Keratinocyte (primary cell): Measurements from ENCODE around the gene DOCK3.
A peak's percentile ranks its signal among the peaks of the same experiment; 100 is the strongest.

Experiments used
- EZH2 ChIP-seq: IDR thresholded peaks from one replicate; pipeline ENCODE4 v1.6.1; 2012; ENCODE audit warnings: inconsistent platforms, mild to moderate bottlenecking, low read length, moderate library complexity
- TF ChIP-seq, protein P1 (sequence below), 3 experiments: IDR thresholded peaks in 1 of 3; conservative IDR thresholded peaks in 1 of 3; optimal IDR thresholded peaks in 1 of 3; 2 replicates in 2 of 3; 3 replicates in 1 of 3; pipeline versions ENCODE3 to v1.5.1; 2011; ENCODE audit warnings: low read length in 3 of 3, mild to moderate bottlenecking in 3 of 3, moderate library complexity in 2 of 3, control low read depth in 1 of 3, inconsistent platforms in 1 of 3; ENCODE audit not compliant: insufficient read depth in 2 of 3; ENCODE audit errors: extremely low read depth in 1 of 3

GRCh38 chr3:51141573-51141972 lies 466.8 kb downstream of the DOCK3 start:
- TF ChIP-seq, protein P1, sequence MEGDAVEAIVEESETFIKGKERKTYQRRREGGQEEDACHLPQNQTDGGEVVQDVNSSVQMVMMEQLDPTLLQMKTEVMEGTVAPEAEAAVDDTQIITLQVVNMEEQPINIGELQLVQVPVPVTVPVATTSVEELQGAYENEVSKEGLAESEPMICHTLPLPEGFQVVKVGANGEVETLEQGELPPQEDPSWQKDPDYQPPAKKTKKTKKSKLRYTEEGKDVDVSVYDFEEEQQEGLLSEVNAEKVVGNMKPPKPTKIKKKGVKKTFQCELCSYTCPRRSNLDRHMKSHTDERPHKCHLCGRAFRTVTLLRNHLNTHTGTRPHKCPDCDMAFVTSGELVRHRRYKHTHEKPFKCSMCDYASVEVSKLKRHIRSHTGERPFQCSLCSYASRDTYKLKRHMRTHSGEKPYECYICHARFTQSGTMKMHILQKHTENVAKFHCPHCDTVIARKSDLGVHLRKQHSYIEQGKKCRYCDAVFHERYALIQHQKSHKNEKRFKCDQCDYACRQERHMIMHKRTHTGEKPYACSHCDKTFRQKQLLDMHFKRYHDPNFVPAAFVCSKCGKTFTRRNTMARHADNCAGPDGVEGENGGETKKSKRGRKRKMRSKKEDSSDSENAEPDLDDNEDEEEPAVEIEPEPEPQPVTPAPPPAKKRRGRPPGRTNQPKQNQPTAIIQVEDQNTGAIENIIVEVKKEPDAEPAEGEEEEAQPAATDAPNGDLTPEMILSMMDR (optimal IDR thresholded peaks at IDR 0.05 in 1 of 3, IDR thresholded peaks at IDR 0.05 in 1 of 3, conservative IDR thresholded peaks at IDR 0.05 in 1 of 3; ENCODE audit: extremely low read depth in 1 of 3, insufficient read depth in 2 of 3, low read length in 3 of 3) = peak in 1 of 3 experiments; percentile 21
- no peak for TF ChIP-seq EZH2
